IMR-90 (cell line): ENCODE data around the gene KRTAP4-1.

ENCODE experiments used
- BHLHE40 ChIP-seq: fragments of 150-350 bp; IDR thresholded peaks from 2 replicates; pipeline ENCODE4 v1.6.1; 2016; ENCODE audit warnings: mild to moderate bottlenecking, low read depth, low read length
- CTCF ChIP-seq: conservative IDR thresholded peaks from 2 replicates; pipeline ENCODE4 v1.5.1; 2012; ENCODE audit warnings: mild to moderate bottlenecking, low read depth, low read length, improper control_type of control experiment
- FOS ChIP-seq: fragments of 150-350 bp; IDR thresholded peaks from 2 replicates; pipeline ENCODE4 v1.6.1; 2016; ENCODE audit warnings: low read depth, low read length
- MAFK ChIP-seq: IDR thresholded peaks from 2 replicates; pipeline ENCODE4 v1.6.1; 2012; ENCODE audit warnings: low read depth, low read length, improper control_type of control experiment
- MXI1 ChIP-seq: IDR thresholded peaks from 2 replicates; pipeline ENCODE4 v1.6.1; 2012; ENCODE audit warnings: low read depth, mild to moderate bottlenecking, low read length, moderate library complexity, borderline replicate concordance
- POLR2A ChIP-seq: IDR thresholded peaks from 2 replicates; pipeline ENCODE4 v1.6.1; 2012; ENCODE audit warnings: mild to moderate bottlenecking, low read depth, low read length
- RAD21 ChIP-seq: IDR thresholded peaks from 2 replicates; pipeline ENCODE4 v1.6.1; 2012; ENCODE audit warnings: low read length, improper control_type of control experiment
- RCOR1 ChIP-seq: IDR thresholded peaks from 2 replicates; pipeline ENCODE4 v1.6.1; 2012; ENCODE audit warnings: mild to moderate bottlenecking, low read length, improper control_type of control experiment; ENCODE audit not compliant: insufficient replicate concordance
- USF2 ChIP-seq: fragments of 150-350 bp; IDR thresholded peaks from 2 replicates; pipeline ENCODE4 v1.6.1; 2017; ENCODE audit warnings: mild to moderate bottlenecking, antibody characterized with exemption, low read length, low read depth

GRCh38 chr17:41199421-41200078 is 14.8 kb upstream of the KRTAP4-1 start:
- TF ChIP-seq CTCF (no peak), BHLHE40 (no peak), FOS (no peak), POLR2A (no peak), MXI1 (no peak), RCOR1 (no peak), USF2 (no peak), MAFK (no peak), RAD21 (no peak)
